HL-60 (cell line): ENCODE results near the gene POLN.

ENCODE experiments used
- TF ChIP-seq, protein P1 (sequence below): IDR thresholded peaks from one replicate; pipeline ENCODE4 v1.5.1; 2011; ENCODE audit warnings: low read length, control low read depth, inconsistent platforms; ENCODE audit not compliant: insufficient read depth
- TF ChIP-seq, protein P2 (sequence below): IDR thresholded peaks from 2 replicates; pipeline ENCODE4 v1.6.1; 2012; ENCODE audit warnings: low read depth; ENCODE audit not compliant: insufficient replicate concordance

DNA sequence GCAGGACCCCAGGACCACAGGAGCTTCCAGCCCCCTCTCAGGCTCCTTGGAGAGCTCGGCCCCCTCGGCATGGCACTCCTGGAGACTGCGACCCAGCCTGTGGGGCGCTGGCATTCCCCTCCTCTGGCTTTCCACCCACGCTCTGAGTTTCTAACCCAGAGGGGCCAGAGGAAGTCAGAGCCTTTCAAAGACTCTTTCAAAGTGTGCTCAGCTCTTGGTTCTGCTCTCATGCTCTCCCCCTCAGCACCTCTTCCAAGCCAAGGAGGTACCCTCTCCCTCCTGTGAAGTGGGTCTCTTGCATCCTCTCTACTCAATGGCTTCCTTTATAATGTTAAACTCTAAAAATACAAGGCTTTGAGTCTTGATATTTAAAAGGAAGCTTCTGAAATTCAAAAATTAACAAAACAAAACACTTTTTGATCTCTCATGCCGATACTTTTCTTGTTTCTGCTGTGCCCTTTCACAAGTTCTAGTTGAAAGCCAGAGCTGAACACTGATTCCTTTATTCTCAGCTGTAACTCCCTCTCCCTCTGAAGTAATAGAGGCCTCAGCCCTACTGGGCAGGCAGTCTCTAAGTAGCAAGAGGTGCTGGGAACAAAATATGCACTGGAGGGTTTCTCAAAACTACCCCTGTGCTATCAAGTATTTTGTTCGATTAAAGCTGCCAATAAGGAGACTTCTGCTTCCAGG lies 100.0 kb downstream of the POLN start:
- TF ChIP-seq, protein P1, sequence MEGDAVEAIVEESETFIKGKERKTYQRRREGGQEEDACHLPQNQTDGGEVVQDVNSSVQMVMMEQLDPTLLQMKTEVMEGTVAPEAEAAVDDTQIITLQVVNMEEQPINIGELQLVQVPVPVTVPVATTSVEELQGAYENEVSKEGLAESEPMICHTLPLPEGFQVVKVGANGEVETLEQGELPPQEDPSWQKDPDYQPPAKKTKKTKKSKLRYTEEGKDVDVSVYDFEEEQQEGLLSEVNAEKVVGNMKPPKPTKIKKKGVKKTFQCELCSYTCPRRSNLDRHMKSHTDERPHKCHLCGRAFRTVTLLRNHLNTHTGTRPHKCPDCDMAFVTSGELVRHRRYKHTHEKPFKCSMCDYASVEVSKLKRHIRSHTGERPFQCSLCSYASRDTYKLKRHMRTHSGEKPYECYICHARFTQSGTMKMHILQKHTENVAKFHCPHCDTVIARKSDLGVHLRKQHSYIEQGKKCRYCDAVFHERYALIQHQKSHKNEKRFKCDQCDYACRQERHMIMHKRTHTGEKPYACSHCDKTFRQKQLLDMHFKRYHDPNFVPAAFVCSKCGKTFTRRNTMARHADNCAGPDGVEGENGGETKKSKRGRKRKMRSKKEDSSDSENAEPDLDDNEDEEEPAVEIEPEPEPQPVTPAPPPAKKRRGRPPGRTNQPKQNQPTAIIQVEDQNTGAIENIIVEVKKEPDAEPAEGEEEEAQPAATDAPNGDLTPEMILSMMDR: no peak
- TF ChIP-seq, protein P2, sequence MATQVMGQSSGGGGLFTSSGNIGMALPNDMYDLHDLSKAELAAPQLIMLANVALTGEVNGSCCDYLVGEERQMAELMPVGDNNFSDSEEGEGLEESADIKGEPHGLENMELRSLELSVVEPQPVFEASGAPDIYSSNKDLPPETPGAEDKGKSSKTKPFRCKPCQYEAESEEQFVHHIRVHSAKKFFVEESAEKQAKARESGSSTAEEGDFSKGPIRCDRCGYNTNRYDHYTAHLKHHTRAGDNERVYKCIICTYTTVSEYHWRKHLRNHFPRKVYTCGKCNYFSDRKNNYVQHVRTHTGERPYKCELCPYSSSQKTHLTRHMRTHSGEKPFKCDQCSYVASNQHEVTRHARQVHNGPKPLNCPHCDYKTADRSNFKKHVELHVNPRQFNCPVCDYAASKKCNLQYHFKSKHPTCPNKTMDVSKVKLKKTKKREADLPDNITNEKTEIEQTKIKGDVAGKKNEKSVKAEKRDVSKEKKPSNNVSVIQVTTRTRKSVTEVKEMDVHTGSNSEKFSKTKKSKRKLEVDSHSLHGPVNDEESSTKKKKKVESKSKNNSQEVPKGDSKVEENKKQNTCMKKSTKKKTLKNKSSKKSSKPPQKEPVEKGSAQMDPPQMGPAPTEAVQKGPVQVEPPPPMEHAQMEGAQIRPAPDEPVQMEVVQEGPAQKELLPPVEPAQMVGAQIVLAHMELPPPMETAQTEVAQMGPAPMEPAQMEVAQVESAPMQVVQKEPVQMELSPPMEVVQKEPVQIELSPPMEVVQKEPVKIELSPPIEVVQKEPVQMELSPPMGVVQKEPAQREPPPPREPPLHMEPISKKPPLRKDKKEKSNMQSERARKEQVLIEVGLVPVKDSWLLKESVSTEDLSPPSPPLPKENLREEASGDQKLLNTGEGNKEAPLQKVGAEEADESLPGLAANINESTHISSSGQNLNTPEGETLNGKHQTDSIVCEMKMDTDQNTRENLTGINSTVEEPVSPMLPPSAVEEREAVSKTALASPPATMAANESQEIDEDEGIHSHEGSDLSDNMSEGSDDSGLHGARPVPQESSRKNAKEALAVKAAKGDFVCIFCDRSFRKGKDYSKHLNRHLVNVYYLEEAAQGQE: no peak
